DND-41 (cell line): ENCODE data around the gene XPR1.

Experiments
- EZH2 ChIP-seq: IDR thresholded peaks from 3 replicates; pipeline ENCODE4 v1.6.1; 2012; ENCODE audit warnings: borderline replicate concordance, low read depth, mild to moderate bottlenecking, moderate library complexity, low read length, inconsistent platforms; ENCODE audit not compliant: severe bottlenecking
- TF ChIP-seq, protein P1 (sequence below): IDR thresholded peaks from 2 replicates; pipeline ENCODE4 v1.5.1; 2012; ENCODE audit warnings: borderline replicate concordance, low read length, moderate library complexity, mild to moderate bottlenecking; ENCODE audit not compliant: poor library complexity, severe bottlenecking; ENCODE audit errors: extremely low read depth

DNA sequence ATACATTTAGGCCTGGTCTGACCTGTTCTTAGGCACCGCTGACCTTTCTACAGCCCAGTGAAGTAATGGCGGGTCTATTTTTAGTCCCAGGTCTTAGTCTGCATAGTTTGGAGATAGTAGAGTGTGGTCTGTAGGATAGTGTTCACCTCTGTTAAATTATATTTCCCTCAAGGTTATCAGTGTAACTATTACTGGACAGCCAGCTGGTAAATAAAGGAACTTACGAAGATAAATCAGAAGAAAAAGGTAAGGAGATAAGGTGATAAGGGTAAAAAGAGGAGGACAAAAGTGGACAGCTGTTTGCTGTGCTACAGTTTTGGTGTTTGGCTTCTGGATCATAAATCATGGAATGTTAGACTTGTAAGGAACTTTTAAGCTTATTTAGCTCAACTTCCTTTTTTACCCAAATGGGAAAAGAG is 8.7 kb downstream of the XPR1 start:
- TF ChIP-seq, protein P1, sequence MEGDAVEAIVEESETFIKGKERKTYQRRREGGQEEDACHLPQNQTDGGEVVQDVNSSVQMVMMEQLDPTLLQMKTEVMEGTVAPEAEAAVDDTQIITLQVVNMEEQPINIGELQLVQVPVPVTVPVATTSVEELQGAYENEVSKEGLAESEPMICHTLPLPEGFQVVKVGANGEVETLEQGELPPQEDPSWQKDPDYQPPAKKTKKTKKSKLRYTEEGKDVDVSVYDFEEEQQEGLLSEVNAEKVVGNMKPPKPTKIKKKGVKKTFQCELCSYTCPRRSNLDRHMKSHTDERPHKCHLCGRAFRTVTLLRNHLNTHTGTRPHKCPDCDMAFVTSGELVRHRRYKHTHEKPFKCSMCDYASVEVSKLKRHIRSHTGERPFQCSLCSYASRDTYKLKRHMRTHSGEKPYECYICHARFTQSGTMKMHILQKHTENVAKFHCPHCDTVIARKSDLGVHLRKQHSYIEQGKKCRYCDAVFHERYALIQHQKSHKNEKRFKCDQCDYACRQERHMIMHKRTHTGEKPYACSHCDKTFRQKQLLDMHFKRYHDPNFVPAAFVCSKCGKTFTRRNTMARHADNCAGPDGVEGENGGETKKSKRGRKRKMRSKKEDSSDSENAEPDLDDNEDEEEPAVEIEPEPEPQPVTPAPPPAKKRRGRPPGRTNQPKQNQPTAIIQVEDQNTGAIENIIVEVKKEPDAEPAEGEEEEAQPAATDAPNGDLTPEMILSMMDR = no peak
- TF ChIP-seq EZH2 = no peak
